Calu3 (cell line): ENCODE measurements around the gene WDR38. TPM values are rescaled to one million over a fixed set of nuclear protein-coding genes. Genes with fewer than 3 reads are reported as not detected.
"Not testable (repeated sequence)": the region's sequence is repeated elsewhere in the genome, so short reads cannot be mapped to it uniquely, and the experiment has no call there.

Experiments
- BruUV-seq: library from RNA; stranded (reverse); fragments of 400-500 nt; replicated peaks from 2 replicates; lab custom pipeline; 2021; lab: Mats Ljungman, UMichigan
- CTCF ChIA-PET: fragments of 300-600 bp; sonication (Branson Sonifier 250); formaldehyde crosslinking; loops from one replicate; lab custom pipeline; 2022; ENCODE audit warnings: antibody characterized with exemption; lab: Charles Lee
- DNase-seq: peaks from one replicate; pipeline ENCODE4 v3.0.0; 2022
- H3K27ac Mint-ChIP-seq: one replicate; pipeline ENCODE4 v1.8.0; 2022; ENCODE audit warnings: mixed read lengths; ENCODE audit not compliant: unreplicated experiment
- H3K27me3 Mint-ChIP-seq: one replicate; pipeline ENCODE4 v1.8.0; 2022; ENCODE audit warnings: mixed read lengths; ENCODE audit not compliant: unreplicated experiment
- H3K36me3 Mint-ChIP-seq: one replicate; pipeline ENCODE4 v1.8.0; 2022; ENCODE audit warnings: mild to moderate bottlenecking, moderate library complexity, mixed read lengths; ENCODE audit not compliant: insufficient read depth, unreplicated experiment
- H3K4me1 Mint-ChIP-seq: one replicate; pipeline ENCODE4 v1.8.0; 2022; ENCODE audit warnings: mild to moderate bottlenecking, low read depth, mixed read lengths; ENCODE audit not compliant: unreplicated experiment
- H3K4me3 Mint-ChIP-seq: one replicate; pipeline ENCODE4 v1.8.0; 2022; ENCODE audit warnings: mild to moderate bottlenecking, low read depth, moderate library complexity, mixed read lengths; ENCODE audit not compliant: unreplicated experiment
- H3K9me3 Mint-ChIP-seq: one replicate; pipeline ENCODE4 v1.8.0; 2022; ENCODE audit warnings: low read depth, mixed read lengths; ENCODE audit not compliant: unreplicated experiment
- intact Hi-C: fragments of 100-400 bp; cut with micrococcal nuclease; formaldehyde crosslinking; loops from one replicate; pipeline ENCODE4 v1.10.0; 2022; ENCODE audit not compliant: unreplicated experiment
- total RNA-seq: library from RNA; stranded (reverse); gene quantifications from 2 replicates; pipeline ENCODE4 v1.2.3, GENCODE V29; 2022
- TF ChIP-seq, protein P1 (sequence below): fragments of 200-600 bp; IDR thresholded peaks from one replicate; pipeline ENCODE4 v1.8.0; 2022; ENCODE audit warnings: antibody characterized with exemption; ENCODE audit not compliant: unreplicated experiment

WDR38 gene
- total RNA-seq, 1 experiment from 2014 or later: not detected

DNA sequence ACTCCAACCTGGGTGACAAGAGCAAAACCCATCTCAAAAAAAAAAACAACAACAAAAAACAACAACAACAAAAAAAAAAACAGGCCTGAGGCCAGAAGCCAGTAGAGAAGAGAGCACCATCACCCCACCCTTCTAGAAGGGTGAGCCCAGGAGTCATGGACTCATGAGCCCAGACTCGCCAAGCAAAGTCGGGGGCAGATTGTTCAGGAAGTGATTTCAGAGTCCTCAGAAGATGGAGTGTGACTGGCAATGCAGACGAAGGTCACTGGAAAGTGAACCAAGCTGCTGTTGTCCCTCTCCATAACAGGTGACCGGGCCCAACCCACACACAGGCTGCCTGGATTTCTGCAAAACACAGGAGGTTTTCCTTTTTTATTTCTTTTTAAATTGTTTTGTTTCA is 9.0 kb upstream of the WDR38 start:
- Mint-ChIP-seq H3K4me3 (no peak overlapping the region), H3K9me3 (no peaks in the 10 kb centered on the region), H3K27ac (no peak overlapping the region), H3K27me3 (no peaks in the 10 kb centered on the region), H3K36me3 (no peaks in the 10 kb centered on the region), H3K4me1 (peaks cover 8% of the 10 kb centered on the region)
- BruUV-seq: no TSS peak
- intact Hi-C loops: no loop called here
- CTCF ChIA-PET: no interaction called here
- TF ChIP-seq, protein P1, sequence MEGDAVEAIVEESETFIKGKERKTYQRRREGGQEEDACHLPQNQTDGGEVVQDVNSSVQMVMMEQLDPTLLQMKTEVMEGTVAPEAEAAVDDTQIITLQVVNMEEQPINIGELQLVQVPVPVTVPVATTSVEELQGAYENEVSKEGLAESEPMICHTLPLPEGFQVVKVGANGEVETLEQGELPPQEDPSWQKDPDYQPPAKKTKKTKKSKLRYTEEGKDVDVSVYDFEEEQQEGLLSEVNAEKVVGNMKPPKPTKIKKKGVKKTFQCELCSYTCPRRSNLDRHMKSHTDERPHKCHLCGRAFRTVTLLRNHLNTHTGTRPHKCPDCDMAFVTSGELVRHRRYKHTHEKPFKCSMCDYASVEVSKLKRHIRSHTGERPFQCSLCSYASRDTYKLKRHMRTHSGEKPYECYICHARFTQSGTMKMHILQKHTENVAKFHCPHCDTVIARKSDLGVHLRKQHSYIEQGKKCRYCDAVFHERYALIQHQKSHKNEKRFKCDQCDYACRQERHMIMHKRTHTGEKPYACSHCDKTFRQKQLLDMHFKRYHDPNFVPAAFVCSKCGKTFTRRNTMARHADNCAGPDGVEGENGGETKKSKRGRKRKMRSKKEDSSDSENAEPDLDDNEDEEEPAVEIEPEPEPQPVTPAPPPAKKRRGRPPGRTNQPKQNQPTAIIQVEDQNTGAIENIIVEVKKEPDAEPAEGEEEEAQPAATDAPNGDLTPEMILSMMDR: no peak
- no peak for DNase-seq

DNA sequence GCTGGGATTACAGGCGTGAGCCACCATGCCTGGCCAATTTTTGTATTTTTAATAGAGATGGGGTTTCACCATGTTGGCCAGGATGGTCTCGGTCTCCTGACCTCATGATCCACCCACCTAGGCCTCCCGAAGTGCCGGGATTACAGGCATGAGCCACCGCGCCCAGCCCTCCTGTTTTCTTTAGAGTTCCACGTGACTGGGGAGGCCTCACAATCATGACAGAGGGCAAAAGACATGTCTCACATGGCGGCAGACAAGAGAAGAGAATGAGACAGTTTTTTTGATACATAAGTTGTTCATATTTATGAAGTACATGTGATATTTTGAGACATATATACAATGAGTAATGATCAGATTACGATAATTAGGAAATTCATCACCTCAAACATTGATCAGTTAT is 6.8 kb upstream of the WDR38 start:
- H3K4me3 Mint-ChIP-seq, DNase-seq, BruUV-seq, H3K36me3 Mint-ChIP-seq, CTCF ChIA-PET, H3K27me3 Mint-ChIP-seq, H3K27ac Mint-ChIP-seq, H3K9me3 Mint-ChIP-seq, intact Hi-C loops, H3K4me1 Mint-ChIP-seq: not testable (repeated sequence)

DNA sequence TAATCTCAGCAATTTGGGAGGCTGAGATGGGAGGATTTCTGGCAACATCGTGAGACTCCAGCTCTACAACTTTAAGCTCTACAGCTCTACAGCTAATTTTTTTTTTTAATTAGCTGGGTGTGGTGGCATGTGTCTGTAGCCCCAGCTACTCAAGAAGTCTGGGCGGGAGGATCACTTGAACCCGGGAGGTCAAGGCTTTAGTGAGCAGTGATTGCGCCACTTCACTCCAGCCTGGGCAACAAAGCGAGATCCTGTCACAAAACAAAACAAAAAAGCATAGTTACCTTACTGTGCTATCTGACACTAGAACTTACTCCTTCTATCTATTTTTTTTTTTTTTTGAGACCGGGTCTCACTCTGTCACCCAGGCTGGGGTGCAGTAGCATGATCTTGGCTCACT is 6.3 kb upstream of the WDR38 start:
- TF ChIP-seq, protein P1: no peak

DNA sequence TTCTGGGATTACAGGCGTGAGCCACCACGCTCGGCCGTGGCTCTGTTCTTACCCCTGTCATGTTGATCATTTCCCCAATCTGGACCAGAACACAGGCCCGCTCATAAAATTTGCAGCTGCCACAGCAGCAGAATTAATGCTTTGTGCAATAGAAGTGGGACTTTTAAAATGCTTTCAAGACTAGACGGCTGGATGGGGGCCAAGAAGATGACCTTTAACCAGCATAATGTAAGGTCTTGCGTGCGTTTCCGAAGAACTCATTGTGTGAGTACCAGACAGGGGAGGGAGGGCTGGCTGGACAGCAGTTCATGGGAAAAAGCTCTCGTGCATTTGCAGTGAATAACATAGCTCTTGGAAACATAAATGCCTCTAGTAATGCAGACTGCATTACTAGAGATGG is 3.5 kb upstream of the WDR38 start:
- TF ChIP-seq, protein P1: no peak
- intact Hi-C loops: loop anchor here (5.0 kb wide), 1 partner anchor 38 kb away; no protein-coding TSS in a partner anchor
- no peak overlapping the region for H3K27ac Mint-ChIP-seq

More for the DNA sequence above, 6.3 kb upstream of the WDR38 start:
- H3K27me3 Mint-ChIP-seq: no peaks in the 10 kb centered on the region
- H3K4me3 Mint-ChIP-seq: no peak overlapping the region
- no peaks in the 10 kb centered on the region for H3K4me1 Mint-ChIP-seq
- no peak overlapping the region for H3K27ac Mint-ChIP-seq
- H3K9me3 Mint-ChIP-seq: no peaks in the 10 kb centered on the region
- no peaks in the 10 kb centered on the region for H3K36me3 Mint-ChIP-seq
- no TSS peak for BruUV-seq
- intact Hi-C loops: no loop called here
- CTCF ChIA-PET: no interaction called here
- DNase-seq: no peak

DNA sequence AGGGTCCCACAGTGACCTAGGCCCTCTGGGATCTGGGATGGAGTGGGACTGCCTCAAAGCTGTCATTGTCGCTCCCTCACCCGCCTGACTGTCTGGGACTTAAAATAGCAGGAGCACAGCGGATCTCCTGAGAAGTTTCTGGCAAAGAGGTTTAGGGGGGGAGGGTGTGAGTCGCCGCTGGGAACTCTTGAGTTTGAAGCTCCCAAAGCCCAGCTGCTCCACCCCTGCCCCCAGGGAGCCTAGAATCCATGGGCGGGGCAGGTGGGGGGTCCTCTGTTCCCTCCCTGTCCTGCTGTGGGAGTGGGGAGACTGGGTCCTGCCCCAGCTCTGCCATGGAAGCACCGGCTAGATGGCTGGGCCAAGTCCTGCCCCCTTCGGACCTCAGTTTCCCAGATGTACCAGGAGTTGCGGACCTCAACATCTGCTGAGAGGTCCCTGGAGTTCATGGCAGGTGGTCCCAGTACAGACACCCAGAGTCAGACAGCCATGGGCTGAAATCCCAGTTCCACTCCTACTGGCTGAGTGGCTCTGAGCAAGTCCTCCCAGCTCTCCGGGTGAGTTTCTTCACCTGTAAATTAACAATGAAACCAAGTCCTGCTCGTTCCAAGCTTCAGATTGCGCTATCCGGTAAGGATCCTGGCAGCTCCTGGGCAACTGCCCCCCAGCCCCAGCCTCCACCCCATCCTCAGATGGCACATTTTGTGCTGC is 985 bp upstream of the WDR38 start:
- H3K27ac Mint-ChIP-seq: no peak overlapping the region
- H3K4me1 Mint-ChIP-seq: no peaks in the 10 kb centered on the region
- intact Hi-C loops: loop anchor here (1.0 to 5.0 kb wide), 3 partner anchors 40 to 78 kb away; no protein-coding TSS in a partner anchor
- peak overlapping the region; percentile 66 for H3K4me3 Mint-ChIP-seq
- CTCF ChIA-PET: interaction anchor here (1.0 to 4.0 kb wide), 9 partner anchors 9 to 80 kb away, joined by 3 to 80 read pairs (median 5); partner anchors contain the start of genes ARPC5L, NR6A1, OLFML2A and RPL35
- TF ChIP-seq, protein P1: no peak
- no peaks in the 10 kb centered on the region for H3K27me3 Mint-ChIP-seq
- DNase-seq: no peak
- BruUV-seq: no TSS peak
- H3K36me3 Mint-ChIP-seq: peaks cover 29% of the 10 kb centered on the region
- H3K9me3 Mint-ChIP-seq: no peaks in the 10 kb centered on the region

More for the DNA sequence above, 3.5 kb upstream of the WDR38 start:
- no peaks in the 10 kb centered on the region for H3K9me3 Mint-ChIP-seq
- BruUV-seq: no TSS peak
- CTCF ChIA-PET: no interaction called here
- no peak overlapping the region for H3K4me3 Mint-ChIP-seq
- DNase-seq: no peak
- no peaks in the 10 kb centered on the region for H3K4me1 Mint-ChIP-seq
- H3K36me3 Mint-ChIP-seq: peaks cover 6% of the 10 kb centered on the region
- no peaks in the 10 kb centered on the region for H3K27me3 Mint-ChIP-seq
